GM19438 (cell line): ENCODE measurements around the gene SHCBP1L.

Experiments used
- ATAC-seq: cut with Tn5 transposase; IDR thresholded peaks from one replicate; pipeline ENCODE4 v1.9.1; 2021; ENCODE audit warnings: low read depth; ENCODE audit not compliant: unreplicated experiment

Gene SHCBP1L

DNA sequence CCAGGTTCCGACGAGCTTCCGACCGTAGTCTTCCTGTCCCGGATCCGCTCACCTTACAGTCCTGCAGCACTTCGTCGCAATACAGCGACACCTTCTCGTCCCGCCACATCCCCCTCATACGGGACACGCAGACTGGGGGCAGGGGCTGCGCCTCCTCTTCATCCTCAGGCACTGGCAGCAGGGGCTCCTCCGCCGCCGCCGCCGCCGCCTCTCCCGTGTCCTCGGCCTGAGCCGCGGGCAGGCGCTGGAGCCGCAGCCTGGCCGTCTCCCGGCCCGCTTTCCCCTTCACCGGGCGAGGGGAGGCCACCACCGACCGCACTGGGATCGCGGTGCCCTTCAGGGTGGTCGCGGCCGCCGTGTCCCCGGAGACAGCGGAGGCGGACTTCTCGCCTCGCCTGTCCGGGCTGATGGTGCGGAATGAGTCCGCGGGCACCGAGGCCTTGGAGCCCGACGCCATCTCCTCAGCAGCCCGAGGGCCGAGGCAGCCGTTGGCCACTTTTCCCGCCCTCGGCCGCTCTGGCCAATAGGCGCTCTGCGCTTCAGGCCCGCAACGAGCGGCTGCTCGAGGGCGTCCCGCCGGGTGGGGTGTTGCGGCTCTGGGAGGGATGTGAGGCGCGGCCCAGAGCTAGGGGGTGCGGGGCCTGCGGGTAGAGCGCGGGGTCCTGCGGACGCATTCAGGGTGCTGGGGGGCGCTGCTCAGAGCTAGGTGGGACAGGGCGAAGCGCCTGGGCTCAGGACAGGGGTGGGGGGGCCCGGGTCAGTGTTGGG lies at the start of gene SHCBP1L:
Gene SHCBP1L, minus strand, starts transcription at position 490 of the 768 bp plus-strand sequence. Its CDS starts 33 bp downstream, at position 457.
- no peak for ATAC-seq

DNA sequence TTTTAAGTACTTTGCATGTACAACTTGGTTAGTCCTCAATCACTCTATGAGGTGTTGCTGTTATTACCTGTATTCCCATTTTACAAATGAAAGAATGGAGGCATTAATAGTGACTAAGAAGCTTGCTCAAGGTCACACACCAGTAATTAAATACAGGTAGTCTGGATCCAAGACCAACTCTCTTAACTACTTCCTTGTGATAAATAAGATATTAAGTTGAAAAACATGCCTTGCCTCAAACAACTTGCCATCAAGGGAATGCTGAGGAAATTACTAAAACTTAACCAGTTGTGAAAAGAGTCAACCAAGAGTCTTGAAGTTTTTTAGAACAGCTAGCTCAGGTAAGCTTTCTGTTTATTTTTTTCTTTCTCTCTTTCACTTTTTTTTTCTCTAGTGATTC lies 49.3 kb upstream of the SHCBP1L start:
- ATAC-seq = no peak

DNA sequence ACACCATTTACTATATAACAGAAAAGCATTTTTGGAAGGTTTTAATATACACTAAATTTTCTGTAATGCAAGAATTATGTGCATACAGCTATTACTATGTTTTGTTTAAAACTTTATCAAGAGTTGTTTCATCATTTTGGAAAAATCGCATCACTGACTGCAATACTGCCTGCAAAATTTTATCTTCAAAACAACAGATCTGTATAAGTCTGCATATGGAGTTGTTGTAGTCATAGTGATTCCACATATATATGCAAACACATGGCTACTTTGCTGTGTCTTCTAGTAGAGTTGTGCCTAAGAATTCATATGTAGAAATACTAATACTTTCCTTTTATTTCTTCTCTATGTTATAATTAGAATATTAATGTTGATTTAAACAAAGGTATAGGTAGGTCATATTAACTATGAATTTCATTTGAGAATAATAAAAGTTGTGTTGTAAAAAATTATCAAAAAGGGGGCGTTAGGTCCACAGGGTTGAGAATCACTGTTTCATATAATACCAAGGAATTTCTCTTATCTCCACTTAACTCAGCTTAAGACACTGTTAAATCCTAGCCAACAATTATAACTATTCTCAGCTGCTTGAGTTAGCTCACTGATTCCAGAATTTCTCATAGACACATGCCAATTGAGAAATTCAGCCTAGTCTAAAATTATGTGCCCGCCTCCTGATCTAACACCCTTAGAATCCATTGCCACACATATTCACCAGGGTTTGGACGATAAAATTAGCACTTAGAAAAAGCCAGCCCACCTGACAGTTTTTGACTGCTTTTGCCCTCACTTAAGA lies 47.4 kb upstream of the SHCBP1L start:
- ATAC-seq = no peak

DNA sequence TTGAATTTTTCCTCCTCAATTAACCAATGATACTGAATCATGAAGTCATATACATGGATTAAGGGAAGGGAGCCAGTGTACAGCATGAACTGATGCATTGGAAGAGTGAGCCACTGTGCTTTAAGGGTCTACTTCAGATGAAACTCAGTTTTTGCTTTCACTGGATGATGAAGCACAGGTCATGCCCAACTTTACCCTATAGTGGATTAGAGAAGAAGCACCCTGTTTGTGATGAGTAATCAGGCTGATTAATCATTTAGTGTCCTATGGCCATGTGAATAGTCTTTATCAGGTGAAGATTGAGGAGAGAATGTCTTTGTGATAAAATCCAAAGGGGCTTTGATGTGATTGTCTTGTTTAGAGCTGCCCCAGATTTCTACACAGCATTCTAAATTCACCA lies 45.5 kb upstream of the SHCBP1L start:
- ATAC-seq = no peak

DNA sequence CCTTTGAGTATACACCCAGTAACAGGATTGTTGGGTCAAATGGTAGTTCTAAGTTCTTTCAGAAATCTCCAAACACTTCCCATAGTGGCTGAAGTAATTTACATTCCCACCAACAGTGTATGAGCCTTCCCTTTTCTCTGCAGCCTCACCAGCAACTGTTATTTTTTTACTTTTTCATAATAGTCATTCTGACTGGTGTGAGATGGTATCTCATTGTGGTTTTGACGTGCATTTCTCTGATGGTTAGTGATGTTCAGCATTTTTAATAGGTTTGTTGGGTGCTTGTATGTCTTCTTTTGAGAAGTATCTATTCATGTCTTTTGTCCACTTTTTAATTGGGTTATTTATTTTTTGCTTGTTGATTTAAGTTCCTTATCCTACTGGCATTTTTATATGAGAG lies 43.9 kb upstream of the SHCBP1L start:
- no peak for ATAC-seq

DNA sequence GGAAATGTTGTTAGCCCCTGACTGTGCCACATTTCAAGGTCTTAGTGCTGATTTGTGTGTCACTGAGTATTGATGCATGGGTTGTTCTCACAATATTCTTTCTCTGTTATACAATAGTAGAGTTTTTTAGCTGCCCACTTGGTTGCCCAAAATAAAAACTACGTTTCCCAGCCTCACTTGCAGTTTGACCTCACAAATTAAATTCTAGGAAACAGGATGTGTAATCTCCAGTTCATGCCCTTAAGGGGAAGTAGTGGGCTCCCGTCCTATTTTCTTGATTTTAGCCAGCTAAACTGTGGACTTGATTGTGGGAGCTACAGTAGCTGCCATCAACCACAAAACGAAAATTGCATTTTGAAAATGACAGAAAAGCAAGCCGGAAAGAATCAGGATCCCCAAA lies 42.9 kb upstream of the SHCBP1L start:
- ATAC-seq = no peak

DNA sequence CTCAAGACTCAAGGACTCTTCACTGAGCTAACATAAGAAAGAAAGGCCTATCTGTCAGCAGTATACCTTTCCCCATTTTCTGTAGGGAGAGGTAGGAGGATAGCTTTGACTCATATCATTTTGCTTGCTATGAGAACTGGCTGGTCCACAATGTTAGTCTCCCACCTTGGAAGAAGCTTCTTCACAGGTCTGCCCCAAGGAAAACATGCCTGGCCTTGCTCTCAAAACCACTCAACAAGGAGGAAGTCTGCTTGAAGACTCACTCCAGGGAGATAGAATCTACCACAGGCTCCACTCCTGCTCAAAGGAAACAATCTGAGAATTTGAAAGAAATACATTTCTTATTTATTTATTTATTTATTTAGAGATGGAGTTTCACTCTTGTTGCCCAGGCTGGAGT lies 40.8 kb upstream of the SHCBP1L start:
- ATAC-seq = no peak

DNA sequence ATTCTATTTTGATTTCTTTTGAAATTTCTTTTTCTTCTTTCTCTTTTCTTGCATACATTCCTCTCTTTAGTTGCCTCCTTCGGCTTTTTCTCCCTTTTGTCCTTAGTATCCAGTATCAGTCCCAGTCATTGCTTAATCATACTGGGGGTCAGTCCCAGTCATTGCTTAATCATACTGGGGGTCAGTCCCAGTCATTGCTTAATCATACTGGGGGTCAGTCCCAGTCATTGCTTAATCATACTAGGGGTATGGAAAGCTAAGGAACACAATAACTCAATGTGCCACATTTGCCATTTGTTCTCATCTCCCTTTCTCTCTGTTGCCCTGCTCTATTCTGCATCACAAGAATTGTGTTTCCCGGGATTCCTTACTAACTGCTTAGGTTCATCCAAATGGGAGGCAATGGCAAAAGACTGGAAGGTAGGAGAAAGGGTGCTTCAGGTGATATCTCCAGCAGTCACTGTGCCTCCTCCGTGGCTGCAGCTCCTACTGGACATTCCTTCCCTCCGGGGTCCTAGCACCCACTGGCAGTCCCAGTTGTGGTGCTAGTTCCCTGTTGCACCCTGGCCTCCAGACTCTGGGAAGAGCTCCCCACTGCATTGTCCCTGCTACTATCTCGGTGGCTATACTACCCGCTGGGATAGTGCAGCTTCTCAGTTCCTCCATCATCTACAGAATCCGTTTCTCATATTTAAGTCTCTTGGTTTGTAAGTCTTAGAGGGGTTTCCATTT lies 37.6 kb upstream of the SHCBP1L start:
- no peak for ATAC-seq

DNA sequence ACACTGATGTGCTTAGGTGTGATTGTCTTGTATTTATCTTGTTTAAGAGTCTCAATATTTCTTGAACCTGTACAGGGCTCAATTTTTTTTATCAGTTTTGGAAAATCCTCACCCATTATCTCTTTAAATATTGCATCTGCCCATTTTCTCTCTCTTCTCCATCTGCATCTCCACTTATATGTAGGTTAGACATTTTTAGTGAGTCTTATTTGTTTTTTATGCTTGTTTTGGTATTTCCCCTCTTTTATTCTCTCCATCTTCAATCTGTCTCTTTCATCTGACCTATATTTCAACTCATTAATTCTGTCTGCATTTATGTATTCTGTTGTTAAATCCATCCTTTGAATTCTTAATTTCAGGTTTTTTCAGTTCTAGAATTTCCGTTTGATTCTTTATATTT lies 32.9 kb upstream of the SHCBP1L start:
- no peak for ATAC-seq

DNA sequence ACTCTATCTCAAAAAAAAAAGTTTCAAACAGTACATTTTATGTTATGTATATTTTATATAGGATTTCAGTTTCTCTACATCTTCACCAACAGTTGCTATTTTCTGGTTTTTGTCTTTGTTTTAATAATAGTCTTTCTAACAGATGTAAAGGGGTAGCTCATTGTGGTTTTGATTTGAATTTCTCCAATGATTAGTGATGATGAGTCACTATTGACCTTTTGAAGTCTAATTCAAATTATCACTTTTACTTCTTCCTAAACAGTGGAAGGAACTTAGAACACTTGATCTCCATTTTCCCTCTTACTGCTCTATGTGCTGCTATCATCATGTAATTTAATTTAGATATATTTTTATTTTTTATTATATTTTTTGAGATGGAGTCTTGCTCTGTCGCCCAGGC lies 31.7 kb upstream of the SHCBP1L start:
- ATAC-seq = no peak

DNA sequence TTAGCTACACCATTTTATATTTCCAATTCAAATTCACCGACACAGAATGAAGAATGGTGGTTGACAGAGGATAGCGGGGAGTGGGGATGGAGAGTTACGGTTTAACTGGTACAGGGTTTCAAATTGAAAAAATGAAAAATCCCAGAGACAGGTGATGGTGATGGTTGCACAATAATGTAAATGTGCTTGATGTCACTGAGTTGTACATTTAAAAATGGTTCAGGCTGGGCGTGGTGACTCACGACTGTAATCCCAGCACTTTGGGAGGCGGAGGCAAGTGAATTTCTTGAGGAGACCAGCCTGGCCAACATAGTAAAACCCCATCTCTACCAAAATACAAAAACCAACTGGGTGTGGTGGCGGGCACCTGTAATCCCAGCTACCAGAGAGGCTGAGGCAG lies 31.2 kb upstream of the SHCBP1L start:
- ATAC-seq = no peak

DNA sequence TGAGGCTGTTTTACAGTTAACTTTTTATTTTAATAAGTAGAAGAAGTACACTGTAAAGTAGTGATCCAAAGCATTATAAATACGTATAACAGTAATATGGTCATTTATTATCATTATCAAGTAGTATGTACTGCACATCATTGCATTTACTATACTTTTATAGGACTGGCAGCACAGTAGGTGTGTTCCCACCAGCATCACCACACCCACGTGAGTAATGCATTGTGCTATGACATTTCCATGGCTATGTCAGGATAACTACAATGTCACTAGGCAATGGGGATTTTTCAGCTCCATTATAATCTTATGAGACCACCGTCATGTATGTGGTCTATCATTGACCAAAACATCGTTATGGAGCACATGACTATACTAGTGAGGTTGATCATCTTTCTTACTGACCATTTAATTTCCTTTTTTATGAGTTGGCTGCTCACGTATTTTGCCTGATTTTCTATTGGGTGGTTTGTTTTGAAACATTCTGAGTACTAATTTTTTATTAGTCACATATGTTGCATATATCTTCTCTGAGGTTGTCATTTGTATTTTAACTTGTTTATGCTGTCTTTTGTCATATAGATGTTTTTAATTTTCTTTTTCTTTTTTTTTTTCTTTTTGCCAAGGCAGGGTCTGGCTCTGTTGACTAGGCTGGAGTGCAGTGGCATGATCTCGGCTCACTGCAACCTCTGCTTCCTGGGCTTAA lies 25.3 kb upstream of the SHCBP1L start:
- no peak for ATAC-seq

DNA sequence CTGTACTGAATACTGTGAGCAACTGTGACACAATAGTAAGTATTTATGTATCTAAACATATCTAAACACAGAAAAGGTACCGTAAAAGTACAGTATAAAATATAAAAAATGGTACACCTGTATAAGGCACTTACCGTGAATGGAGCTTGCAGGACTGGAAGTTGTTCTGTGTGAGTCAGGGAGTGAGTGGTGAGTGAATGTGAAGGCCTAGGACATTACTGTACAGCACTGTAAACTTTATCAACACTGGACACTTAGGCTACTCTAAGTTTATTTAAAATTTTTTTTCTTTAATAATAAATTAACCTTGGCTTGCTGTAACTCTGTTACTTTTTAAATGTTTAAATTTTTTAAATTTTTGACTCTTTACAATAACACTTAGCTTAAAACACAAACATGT lies 24.5 kb upstream of the SHCBP1L start:
- ATAC-seq = no peak

DNA sequence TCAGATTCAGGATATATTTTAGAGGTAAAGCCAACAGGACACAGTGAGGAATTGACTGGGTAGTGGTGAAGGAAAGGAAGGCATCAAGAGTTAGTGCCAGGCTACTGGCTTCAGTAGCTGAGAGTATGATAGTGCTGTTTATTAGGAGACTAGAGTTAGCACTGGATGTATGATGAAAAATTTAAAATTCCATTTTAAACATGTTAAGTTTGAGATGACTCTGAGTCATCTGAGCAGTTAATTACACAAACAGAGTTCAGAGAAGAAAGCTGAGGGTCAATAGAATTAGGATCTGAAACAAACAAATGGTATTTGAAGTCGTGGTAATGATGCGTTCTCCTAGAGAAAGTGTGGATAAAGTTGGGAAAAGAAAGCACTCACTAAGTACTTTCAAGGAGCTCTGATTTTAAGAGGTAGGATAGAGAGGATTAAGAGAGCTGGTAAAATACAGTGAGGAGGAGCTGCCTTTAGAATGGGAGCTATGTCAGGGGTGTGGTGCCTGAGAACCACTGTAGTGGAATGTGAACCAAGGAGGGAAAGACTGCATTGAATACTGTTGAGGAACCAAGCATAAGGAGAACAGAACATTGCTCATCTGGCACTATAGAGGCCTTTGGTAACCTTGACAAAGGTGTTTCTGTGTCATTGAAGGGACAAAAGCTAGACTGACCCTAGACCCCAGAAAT lies 21.7 kb upstream of the SHCBP1L start:
- no peak for ATAC-seq

DNA sequence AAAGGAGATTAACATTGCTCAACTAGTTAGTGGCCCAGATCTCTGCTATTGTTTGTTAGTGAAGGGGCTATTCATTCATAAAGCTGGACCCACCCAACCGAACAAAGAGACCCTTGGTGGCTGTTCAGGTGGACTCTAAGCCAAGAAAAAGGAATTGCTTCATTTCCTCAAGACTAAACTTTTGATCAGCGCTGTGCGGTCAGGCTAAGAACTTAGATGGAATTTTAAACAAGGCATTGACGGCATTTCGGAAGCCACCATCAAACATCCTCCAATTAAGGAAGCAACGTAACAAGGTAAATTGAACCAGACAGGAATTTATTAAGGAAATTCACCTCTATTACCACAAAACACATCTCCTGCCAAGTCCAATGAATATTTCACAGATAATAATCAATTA lies 19.9 kb upstream of the SHCBP1L start:
- ATAC-seq = no peak

DNA sequence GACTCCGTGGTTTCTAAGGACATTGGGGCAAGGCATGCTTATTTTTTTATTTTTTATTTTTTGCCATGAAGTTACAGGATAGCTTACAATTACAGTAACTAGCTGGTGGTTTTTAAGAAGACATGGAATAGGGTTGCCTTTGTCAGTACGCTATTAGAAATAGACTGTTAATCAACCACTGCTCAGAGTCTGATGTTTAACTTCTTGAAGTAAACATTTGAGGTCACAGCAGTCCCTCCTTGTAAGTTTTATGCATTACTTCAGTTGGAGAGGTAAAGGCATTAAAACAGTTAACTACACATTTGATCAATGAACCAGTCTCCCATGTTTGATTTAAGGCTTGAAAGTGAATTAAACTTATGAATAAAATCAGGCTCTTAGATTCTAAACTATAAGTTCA lies 19.3 kb upstream of the SHCBP1L start:
- no peak for ATAC-seq

DNA sequence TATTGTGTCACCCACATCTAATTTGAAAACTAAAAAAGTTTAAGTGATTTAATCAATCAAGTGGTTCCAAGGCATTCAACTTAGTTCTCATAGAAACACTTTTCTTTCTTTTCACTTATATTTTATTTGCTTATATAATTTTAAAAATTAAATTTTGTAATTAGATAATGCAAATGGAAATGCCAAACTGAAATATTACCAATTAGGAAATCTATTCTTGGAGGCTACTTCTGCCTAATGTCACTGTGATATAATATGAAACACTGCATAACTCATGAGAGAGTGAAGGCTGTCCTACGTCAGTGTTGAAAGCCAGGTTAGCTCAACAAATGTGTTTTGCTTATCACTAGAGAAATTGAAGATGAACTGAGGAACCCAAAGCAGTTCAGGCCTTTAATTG lies 18.3 kb upstream of the SHCBP1L start:
- no peak for ATAC-seq

DNA sequence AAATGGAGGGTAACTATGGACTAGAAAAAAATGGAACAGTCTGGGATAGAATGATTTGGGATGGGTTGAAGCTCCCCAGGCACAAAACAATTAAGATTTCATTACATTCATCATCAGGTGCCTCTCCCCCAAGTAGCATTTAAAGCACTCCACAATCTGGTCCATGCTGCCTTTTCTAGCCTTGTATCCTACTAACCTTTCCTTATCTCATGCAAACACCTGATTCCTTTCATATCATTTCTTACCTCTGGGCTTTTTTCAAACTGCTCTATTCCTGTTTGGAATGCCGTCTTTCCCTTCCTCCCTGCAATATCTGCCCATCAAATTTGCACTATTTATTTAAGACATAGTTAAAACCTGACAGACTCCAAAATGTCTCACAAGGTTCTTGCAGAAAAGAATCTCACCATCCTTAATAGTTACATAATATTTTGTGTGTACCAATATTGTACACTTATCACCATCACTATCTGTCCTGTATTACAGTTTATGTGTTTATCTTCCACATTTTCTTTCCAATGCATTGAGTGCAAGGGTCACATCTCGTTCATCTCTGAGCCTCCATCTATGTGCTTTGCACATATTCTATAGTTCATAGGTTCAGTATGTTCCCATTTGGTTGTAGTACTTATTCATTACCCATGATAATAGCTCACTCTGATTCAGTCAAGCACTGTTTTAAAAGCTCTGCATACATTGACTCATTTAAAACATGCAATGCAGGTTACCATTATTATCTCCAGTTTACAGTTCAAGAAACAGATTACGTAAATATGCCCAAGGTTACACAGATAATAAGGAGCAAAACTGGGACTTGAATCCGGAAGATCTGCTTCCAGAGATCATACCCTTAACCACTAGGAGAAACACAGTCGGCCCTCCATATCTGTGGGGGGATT lies 16.1 kb upstream of the SHCBP1L start:
- ATAC-seq = no peak

DNA sequence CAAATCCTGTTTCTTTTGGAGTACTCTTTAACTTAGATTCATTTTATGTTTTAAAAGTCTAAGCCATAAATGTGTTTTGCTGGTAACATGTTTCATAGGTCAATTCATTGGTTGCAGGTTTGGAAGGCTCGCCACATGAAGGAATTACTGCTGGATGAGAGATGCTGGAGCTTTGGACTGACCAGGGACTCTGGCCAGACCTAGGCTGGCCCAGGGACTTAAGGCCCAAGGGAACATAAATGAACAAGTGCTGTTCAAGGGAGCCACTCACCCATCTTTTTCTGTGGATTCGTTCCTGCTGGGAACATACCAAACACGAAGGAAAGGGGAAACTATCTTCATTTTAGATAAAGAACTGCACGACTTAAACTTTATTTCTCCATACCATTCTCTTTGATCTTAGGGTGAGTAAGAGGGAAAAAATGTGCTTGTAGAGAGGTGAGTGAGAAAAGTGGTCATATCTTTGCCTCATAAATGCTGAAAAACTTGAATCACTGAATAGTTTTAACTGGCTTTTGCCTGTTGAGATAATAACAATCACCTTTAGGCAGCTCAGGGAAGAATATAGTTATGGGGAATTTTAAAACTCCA lies 15.3 kb upstream of the SHCBP1L start:
- no peak for ATAC-seq
